Keratinocyte (primary cell): ENCODE measurements around the gene KRCC1.

ENCODE experiments used
- EZH2 ChIP-seq: IDR thresholded peaks from one replicate; pipeline ENCODE4 v1.6.1; 2012; ENCODE audit warnings: inconsistent platforms, mild to moderate bottlenecking, low read length, moderate library complexity
- TF ChIP-seq, protein P1 (sequence below), 3 experiments: IDR thresholded peaks in 1 of 3; conservative IDR thresholded peaks in 1 of 3; optimal IDR thresholded peaks in 1 of 3; 2 replicates in 2 of 3; 3 replicates in 1 of 3; pipeline versions ENCODE3 to v1.5.1; 2011; ENCODE audit warnings: low read length in 3 of 3, mild to moderate bottlenecking in 3 of 3, moderate library complexity in 2 of 3, control low read depth in 1 of 3, inconsistent platforms in 1 of 3; ENCODE audit not compliant: insufficient read depth in 2 of 3; ENCODE audit errors: extremely low read depth in 1 of 3

DNA sequence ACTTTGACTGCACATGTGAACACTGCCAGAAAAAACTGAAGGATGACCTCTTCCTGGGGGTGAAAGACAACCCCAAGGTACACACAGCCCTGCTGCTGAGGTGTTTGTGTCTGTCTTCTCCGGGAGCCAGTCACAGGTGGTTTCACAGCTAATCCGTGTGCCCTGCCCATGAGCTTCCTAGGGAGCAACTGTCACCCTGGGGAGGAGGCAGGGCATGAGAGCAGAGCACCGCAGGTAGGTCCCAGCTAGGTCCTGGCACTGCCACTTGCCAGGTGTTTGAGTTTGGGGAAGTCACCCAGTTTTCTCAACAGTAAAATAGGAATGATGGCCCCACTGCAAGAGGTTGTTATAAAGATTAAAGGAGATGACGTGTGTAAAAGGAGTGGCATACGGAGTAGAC, 41.1 kb upstream of the KRCC1 start:
- TF ChIP-seq, protein P1, sequence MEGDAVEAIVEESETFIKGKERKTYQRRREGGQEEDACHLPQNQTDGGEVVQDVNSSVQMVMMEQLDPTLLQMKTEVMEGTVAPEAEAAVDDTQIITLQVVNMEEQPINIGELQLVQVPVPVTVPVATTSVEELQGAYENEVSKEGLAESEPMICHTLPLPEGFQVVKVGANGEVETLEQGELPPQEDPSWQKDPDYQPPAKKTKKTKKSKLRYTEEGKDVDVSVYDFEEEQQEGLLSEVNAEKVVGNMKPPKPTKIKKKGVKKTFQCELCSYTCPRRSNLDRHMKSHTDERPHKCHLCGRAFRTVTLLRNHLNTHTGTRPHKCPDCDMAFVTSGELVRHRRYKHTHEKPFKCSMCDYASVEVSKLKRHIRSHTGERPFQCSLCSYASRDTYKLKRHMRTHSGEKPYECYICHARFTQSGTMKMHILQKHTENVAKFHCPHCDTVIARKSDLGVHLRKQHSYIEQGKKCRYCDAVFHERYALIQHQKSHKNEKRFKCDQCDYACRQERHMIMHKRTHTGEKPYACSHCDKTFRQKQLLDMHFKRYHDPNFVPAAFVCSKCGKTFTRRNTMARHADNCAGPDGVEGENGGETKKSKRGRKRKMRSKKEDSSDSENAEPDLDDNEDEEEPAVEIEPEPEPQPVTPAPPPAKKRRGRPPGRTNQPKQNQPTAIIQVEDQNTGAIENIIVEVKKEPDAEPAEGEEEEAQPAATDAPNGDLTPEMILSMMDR (optimal IDR thresholded peaks at IDR 0.05 in 1 of 3, IDR thresholded peaks at IDR 0.05 in 1 of 3, conservative IDR thresholded peaks at IDR 0.05 in 1 of 3; ENCODE audit: extremely low read depth in 1 of 3, insufficient read depth in 2 of 3, low read length in 3 of 3) = no peak
- no peak for TF ChIP-seq EZH2
